HepG2 (cell line): Measurements from ENCODE around the gene TMEM269. TPM values are rescaled to one million over a fixed set of nuclear protein-coding genes. Genes with fewer than 3 reads are reported as not detected.

Source experiments
- ATF7 ChIP-seq, 2 experiments: fragments of 450-650 bp in 1 of 2; sonication (generic) in 1 of 2; formaldehyde crosslinking in 1 of 2; IDR thresholded peaks; 2 replicates each; pipeline versions ENCODE4 v1.4.0 to v1.6.1; 2016 to 2020; ENCODE audit warnings: antibody characterized with exemption in 1 of 2, mild to moderate bottlenecking in 1 of 2, missing genetic modification reagents in 1 of 2
- CBFB ChIP-seq: sonication (generic); formaldehyde crosslinking; IDR thresholded peaks from 2 replicates; pipeline ENCODE4 v1.4.0; 2020; ENCODE audit warnings: missing genetic modification reagents
- KDM3A ChIP-seq: IDR thresholded peaks from 2 replicates; pipeline ENCODE4 v1.6.1; 2018; ENCODE audit warnings: low read depth, missing compliant biosample characterization
- MXD1 ChIP-seq: sonication (generic); formaldehyde crosslinking; IDR thresholded peaks from 2 replicates; pipeline ENCODE4 v1.4.0; 2020; ENCODE audit warnings: mild to moderate bottlenecking, missing genetic modification reagents
- NCOA1 ChIP-seq: sonication (generic); formaldehyde crosslinking; IDR thresholded peaks from 2 replicates; pipeline ENCODE4 v1.9.0; 2021; ENCODE audit warnings: missing genetic modification reagents
- PATZ1 ChIP-seq: sonication (generic); formaldehyde crosslinking; IDR thresholded peaks from 2 replicates; pipeline ENCODE4 v1.4.0; 2020; ENCODE audit warnings: missing genetic modification reagents
- TMF1 ChIP-seq: sonication (generic); formaldehyde crosslinking; IDR thresholded peaks from 2 replicates; pipeline ENCODE4 v1.8.1; 2022; ENCODE audit warnings: low read depth, missing genetic modification reagents
- ZGPAT ChIP-seq: IDR thresholded peaks from 2 replicates; pipeline ENCODE4 v1.6.1; 2016; ENCODE audit warnings: mild to moderate bottlenecking
- ZSCAN5A ChIP-seq: sonication (generic); formaldehyde crosslinking; IDR thresholded peaks from 2 replicates; pipeline ENCODE4 v1.8.0; 2022; ENCODE audit warnings: mild to moderate bottlenecking, missing genetic modification reagents, borderline replicate concordance
- polyA plus RNA-seq, 8 experiments: library from polyadenylated mRNA; depleted of rRNA in 3 of 8; stranded (reverse) in 7 of 8; unstranded in 1 of 8; fragments of >200 nt; fragmentation: Illumina TruSeq in 4 of 8; extraction: Trizol in 4 of 8; gene quantifications; 2 replicates each; pipeline versions ENCODE4 v1.2.1 to v1.2.3, GENCODE V29; 2011 to 2016; ENCODE audit warnings: low read depth in 4 of 8, missing spikeins in 1 of 8, mixed read lengths in 1 of 8; ENCODE audit not compliant: insufficient read depth in 1 of 8
- total RNA-seq, 5 experiments: library from RNA; depleted of rRNA; stranded (reverse); fragments of >200 nt; fragmentation: Illumina TruSeq; extraction: Trizol; gene quantifications; 2 replicates each; pipeline ENCODE4 v1.2.3, GENCODE V29; 2016; ENCODE audit warnings: low read depth in 1 of 5
- TF ChIP-seq, protein P1 (sequence below): sonication (generic); formaldehyde crosslinking; IDR thresholded peaks from 2 replicates; pipeline ENCODE4 v1.5.0; 2020; ENCODE audit warnings: missing genetic modification reagents
- TF ChIP-seq, protein P2 (sequence below): sonication (generic); formaldehyde crosslinking; conservative IDR thresholded peaks from 2 replicates; pipeline ENCODE4 v1.8.1; 2023; ENCODE audit warnings: missing genetic modification reagents
- TF ChIP-seq, protein P3 (sequence below): sonication (generic); formaldehyde crosslinking; IDR thresholded peaks from 2 replicates; pipeline ENCODE4 v1.4.0; 2020; ENCODE audit warnings: missing genetic modification reagents

The TMEM269 gene
- total and polyA plus RNA-seq, 2 of the 13 experiments (the other 11 are each of a cell fraction or from before 2014, with no cell fraction given): 0.15 to 0.21 TPM

- TF ChIP-seq ZSCAN5A (CRISPR knock-in tag) (no peak), MXD1 (peak; percentile 76; the same call in 1 of the 2 replicates), CBFB (CRISPR knock-in tag) (no peak), NCOA1 (peak; percentile 90), ZGPAT (peak; percentile 75; the same call in 1 of the 2 replicates), PATZ1 (CRISPR knock-in tag) (peak; percentile 52), TMF1 (CRISPR knock-in tag) (peak; percentile 80; the same call in 1 of the 2 replicates), ATF7 (IDR thresholded peaks at IDR 0.05) (no peak), ATF7 (CRISPR knock-in tag; IDR thresholded peaks at IDR 0.05) (no peak), KDM3A (CRISPR knock-in tag) (0 out of 2 replicates have a peak, but pooled peaks have one; percentile 34)
- TF ChIP-seq, protein P1, sequence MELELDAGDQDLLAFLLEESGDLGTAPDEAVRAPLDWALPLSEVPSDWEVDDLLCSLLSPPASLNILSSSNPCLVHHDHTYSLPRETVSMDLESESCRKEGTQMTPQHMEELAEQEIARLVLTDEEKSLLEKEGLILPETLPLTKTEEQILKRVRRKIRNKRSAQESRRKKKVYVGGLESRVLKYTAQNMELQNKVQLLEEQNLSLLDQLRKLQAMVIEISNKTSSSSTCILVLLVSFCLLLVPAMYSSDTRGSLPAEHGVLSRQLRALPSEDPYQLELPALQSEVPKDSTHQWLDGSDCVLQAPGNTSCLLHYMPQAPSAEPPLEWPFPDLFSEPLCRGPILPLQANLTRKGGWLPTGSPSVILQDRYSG (CRISPR knock-in tag): 0 out of 2 replicates have a peak, but pooled peaks have one; percentile 55
- TF ChIP-seq, protein P2, sequence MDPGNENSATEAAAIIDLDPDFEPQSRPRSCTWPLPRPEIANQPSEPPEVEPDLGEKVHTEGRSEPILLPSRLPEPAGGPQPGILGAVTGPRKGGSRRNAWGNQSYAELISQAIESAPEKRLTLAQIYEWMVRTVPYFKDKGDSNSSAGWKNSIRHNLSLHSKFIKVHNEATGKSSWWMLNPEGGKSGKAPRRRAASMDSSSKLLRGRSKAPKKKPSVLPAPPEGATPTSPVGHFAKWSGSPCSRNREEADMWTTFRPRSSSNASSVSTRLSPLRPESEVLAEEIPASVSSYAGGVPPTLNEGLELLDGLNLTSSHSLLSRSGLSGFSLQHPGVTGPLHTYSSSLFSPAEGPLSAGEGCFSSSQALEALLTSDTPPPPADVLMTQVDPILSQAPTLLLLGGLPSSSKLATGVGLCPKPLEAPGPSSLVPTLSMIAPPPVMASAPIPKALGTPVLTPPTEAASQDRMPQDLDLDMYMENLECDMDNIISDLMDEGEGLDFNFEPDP: no peak
- TF ChIP-seq, protein P3, sequence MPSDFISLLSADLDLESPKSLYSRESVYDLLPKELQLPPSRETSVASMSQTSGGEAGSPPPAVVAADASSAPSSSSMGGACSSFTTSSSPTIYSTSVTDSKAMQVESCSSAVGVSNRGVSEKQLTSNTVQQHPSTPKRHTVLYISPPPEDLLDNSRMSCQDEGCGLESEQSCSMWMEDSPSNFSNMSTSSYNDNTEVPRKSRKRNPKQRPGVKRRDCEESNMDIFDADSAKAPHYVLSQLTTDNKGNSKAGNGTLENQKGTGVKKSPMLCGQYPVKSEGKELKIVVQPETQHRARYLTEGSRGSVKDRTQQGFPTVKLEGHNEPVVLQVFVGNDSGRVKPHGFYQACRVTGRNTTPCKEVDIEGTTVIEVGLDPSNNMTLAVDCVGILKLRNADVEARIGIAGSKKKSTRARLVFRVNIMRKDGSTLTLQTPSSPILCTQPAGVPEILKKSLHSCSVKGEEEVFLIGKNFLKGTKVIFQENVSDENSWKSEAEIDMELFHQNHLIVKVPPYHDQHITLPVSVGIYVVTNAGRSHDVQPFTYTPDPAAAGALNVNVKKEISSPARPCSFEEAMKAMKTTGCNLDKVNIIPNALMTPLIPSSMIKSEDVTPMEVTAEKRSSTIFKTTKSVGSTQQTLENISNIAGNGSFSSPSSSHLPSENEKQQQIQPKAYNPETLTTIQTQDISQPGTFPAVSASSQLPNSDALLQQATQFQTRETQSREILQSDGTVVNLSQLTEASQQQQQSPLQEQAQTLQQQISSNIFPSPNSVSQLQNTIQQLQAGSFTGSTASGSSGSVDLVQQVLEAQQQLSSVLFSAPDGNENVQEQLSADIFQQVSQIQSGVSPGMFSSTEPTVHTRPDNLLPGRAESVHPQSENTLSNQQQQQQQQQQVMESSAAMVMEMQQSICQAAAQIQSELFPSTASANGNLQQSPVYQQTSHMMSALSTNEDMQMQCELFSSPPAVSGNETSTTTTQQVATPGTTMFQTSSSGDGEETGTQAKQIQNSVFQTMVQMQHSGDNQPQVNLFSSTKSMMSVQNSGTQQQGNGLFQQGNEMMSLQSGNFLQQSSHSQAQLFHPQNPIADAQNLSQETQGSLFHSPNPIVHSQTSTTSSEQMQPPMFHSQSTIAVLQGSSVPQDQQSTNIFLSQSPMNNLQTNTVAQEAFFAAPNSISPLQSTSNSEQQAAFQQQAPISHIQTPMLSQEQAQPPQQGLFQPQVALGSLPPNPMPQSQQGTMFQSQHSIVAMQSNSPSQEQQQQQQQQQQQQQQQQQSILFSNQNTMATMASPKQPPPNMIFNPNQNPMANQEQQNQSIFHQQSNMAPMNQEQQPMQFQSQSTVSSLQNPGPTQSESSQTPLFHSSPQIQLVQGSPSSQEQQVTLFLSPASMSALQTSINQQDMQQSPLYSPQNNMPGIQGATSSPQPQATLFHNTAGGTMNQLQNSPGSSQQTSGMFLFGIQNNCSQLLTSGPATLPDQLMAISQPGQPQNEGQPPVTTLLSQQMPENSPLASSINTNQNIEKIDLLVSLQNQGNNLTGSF (CRISPR knock-in tag): 0 out of 2 replicates have a peak, but pooled peaks have one; percentile 54
Measured at GRCh38 chr1:42766741-42767509, 17.9 kb upstream of the TMEM269 start, which contains the start of the genes C1orf50 and P3H1 (continued).
